RPMI7951 (cell line): Measurements from ENCODE around the gene SLC9B1. TPM values are rescaled to one million over a fixed set of nuclear protein-coding genes. Genes with fewer than 3 reads are reported as not detected.
"Not testable (repeated sequence)": the region's sequence is repeated elsewhere in the genome, so short reads cannot be mapped to it uniquely, and the experiment has no call there.

ENCODE experiments used
- DNase-seq: peaks from one replicate; pipeline ENCODE4 v3.0.0-alpha.2; 2012; ENCODE audit warnings: low read depth
- total RNA-seq: library from RNA; depleted of rRNA; stranded (reverse); fragments of >200 nt; shearing (Covaris generic); gene quantifications from 2 replicates; pipeline ENCODE4 v1.2.3, GENCODE V29; 2014; rRNA removed

SLC9B1 gene
- total RNA-seq, 1 experiment from 2014 or later = 0.24 TPM

- not testable (repeated sequence) for DNase-seq
Measured at GRCh38 chr4:102878349-102878748, 141.2 kb downstream of the SLC9B1 start.

- DNase-seq = not testable (repeated sequence)
Measured at GRCh38 chr4:102877477-102878106, 141.9 kb downstream of the SLC9B1 start.

GRCh38 chr4:102871772-102872171 lies 147.7 kb downstream of the SLC9B1 start:
- DNase-seq = no peak

GRCh38 chr4:102869569-102870197 lies 149.8 kb downstream of the SLC9B1 start:
- no peak for DNase-seq

GRCh38 chr4:102868781-102869568 lies 150.5 kb downstream of the SLC9B1 start, which contains the start of gene CISD2:
Gene CISD2, plus strand, starts transcription at chr4:102868992. Its CDS starts 93 bp downstream, at chr4:102869085.
- peak; percentile 91 for DNase-seq

GRCh38 chr4:102868153-102868780 lies 151.2 kb downstream of the SLC9B1 start:
- no peak for DNase-seq

- DNase-seq = peak; percentile 45
Measured at GRCh38 chr4:102867278-102868152, 152.0 kb downstream of the SLC9B1 start.

- DNase-seq = not testable (repeated sequence)
Measured at GRCh38 chr4:102865327-102865726, 154.2 kb downstream of the SLC9B1 start.

GRCh38 chr4:102862747-102863146 lies 156.8 kb downstream of the SLC9B1 start:
- no peak for DNase-seq

- no peak for DNase-seq
Measured at GRCh38 chr4:102862016-102862415, 157.5 kb downstream of the SLC9B1 start.

- no peak for DNase-seq
Measured at GRCh38 chr4:102860611-102861324, 158.7 kb downstream of the SLC9B1 start.

- no peak for DNase-seq
Measured at GRCh38 chr4:102858828-102859464, 160.6 kb downstream of the SLC9B1 start.

Other genes with a start within 250 kb of the SLC9B1 start
- 337 and 386 TPM in 2 replicates for gene UBE2D3, start 192.2 kb downstream of the SLC9B1 start, total RNA-seq
- 56.1 and 67.0 TPM in 2 replicates for gene CISD2, start 150.7 kb downstream of the SLC9B1 start, total RNA-seq
- gene SLC9B2, start 57.1 kb upstream of the SLC9B1 start, total RNA-seq = 8.9 and 9.9 TPM in 2 replicates
- 35.2 and 44.6 TPM in 2 replicates for gene BDH2, start 80.1 kb upstream of the SLC9B1 start, total RNA-seq
- 26.7 and 36.9 TPM in 2 replicates for gene CENPE, start 178.6 kb upstream of the SLC9B1 start, total RNA-seq